ENCODE results near the gene TBC1D22A.

Gene TBC1D22A

GRCh38 chr22:47210112-47210657 is 447.7 kb downstream of the TBC1D22A start:
- no peak for DNase-seq

GRCh38 chr22:47210686-47211085 is 448.2 kb downstream of the TBC1D22A start:
- DNase-seq: no peak

- no peak for DNase-seq
These were observed 451.3 kb downstream of the TBC1D22A start for GRCh38 chr22:47213571-47214230.

GRCh38 chr22:47215851-47216250 is 453.4 kb downstream of the TBC1D22A start:
- no peak for DNase-seq

GRCh38 chr22:47218671-47219070 is 456.2 kb downstream of the TBC1D22A start:
- DNase-seq: no peak

- DNase-seq: no peak
These were observed 457.3 kb downstream of the TBC1D22A start for GRCh38 chr22:47219789-47220188.

GRCh38 chr22:47220752-47221151 is 458.3 kb downstream of the TBC1D22A start:
- DNase-seq: no peak

GRCh38 chr22:47221840-47222615 is 459.6 kb downstream of the TBC1D22A start:
- no peak for DNase-seq

All from right hindlimb (tissue), 1 donor.